WTC11 (cell line): ENCODE results near the gene PRKCQ. TPM values are rescaled to one million over a fixed set of nuclear protein-coding genes. Genes with fewer than 3 reads are reported as not detected.

Source experiments
- ATAC-seq: fragments of 200-7000 bp; cut with Tn5 transposase; 2 replicates; pipeline ENCODE4 v1.10.0; 2021; ENCODE audit warnings: mild to moderate bottlenecking, moderate library complexity
- CTCF ChIA-PET: fragments of 300-600 bp; sonication (Branson Sonifier 250); formaldehyde crosslinking; loops from one replicate; lab custom pipeline; 2021; ENCODE audit warnings: antibody characterized with exemption; lab: Charles Lee
- POLR2A ChIA-PET: fragments of 350-600 bp; sonication (Branson Sonifier 250); formaldehyde crosslinking; loops from one replicate; lab custom pipeline; 2021; ENCODE audit warnings: antibody characterized with exemption; lab: Charles Lee
- DNase-seq: peaks from one replicate; pipeline ENCODE4 v3.0.0; 2021; ENCODE audit warnings: low spot score
- H3K27ac Mint-ChIP-seq: 2 replicates; pipeline ENCODE4 v1.8.0; 2021; ENCODE audit warnings: mixed read lengths
- H3K27me3 Mint-ChIP-seq: 2 replicates; pipeline ENCODE4 v1.8.0; 2021; ENCODE audit warnings: low read depth, mild to moderate bottlenecking, moderate library complexity, mixed read lengths
- H3K36me3 Mint-ChIP-seq: 2 replicates; pipeline ENCODE4 v1.8.0; 2021; ENCODE audit warnings: mixed read lengths
- H3K4me1 Mint-ChIP-seq: 2 replicates; pipeline ENCODE4 v1.8.0; 2022; ENCODE audit warnings: mixed read lengths
- H3K4me3 Mint-ChIP-seq: 2 replicates; pipeline ENCODE4 v1.8.0; 2021; ENCODE audit warnings: mild to moderate bottlenecking, moderate library complexity, mixed read lengths
- H3K9me3 Mint-ChIP-seq: 2 replicates; pipeline ENCODE4 v1.8.0; 2021; ENCODE audit warnings: mixed read lengths
- ATF1 ChIP-seq: sonication (generic); formaldehyde crosslinking; IDR thresholded peaks from 2 replicates; pipeline ENCODE4 v1.8.1; 2023; ENCODE audit warnings: mild to moderate bottlenecking, moderate library complexity, missing genetic modification reagents
- CREB1 ChIP-seq: sonication (generic); formaldehyde crosslinking; IDR thresholded peaks from 2 replicates; pipeline ENCODE4 v1.8.0; 2023; ENCODE audit warnings: mild to moderate bottlenecking, missing genetic modification reagents
- CREM ChIP-seq: sonication (generic); formaldehyde crosslinking; IDR thresholded peaks from 2 replicates; pipeline ENCODE4 v1.8.1; 2022; ENCODE audit warnings: mild to moderate bottlenecking, missing genetic modification reagents, moderate library complexity
- FOXJ3 ChIP-seq: sonication (generic); formaldehyde crosslinking; IDR thresholded peaks from 2 replicates; pipeline ENCODE4 v1.9.0; 2021; ENCODE audit warnings: missing genetic modification reagents, mild to moderate bottlenecking, borderline replicate concordance
- FOXK1 ChIP-seq: sonication (generic); formaldehyde crosslinking; IDR thresholded peaks from 2 replicates; pipeline ENCODE4 v1.8.0; 2022; ENCODE audit warnings: mild to moderate bottlenecking, moderate library complexity, missing genetic modification reagents
- MXD4 ChIP-seq: fragments of 250-450 bp; sonication (Bioruptor Pico); IDR thresholded peaks from 2 replicates; pipeline ENCODE4 v1.8.0; 2021; ENCODE audit warnings: mild to moderate bottlenecking, moderate library complexity, borderline replicate concordance
- NR1H2 ChIP-seq: sonication (generic); formaldehyde crosslinking; IDR thresholded peaks from 2 replicates; pipeline ENCODE4 v1.9.0; 2021; ENCODE audit warnings: mild to moderate bottlenecking, moderate library complexity, missing genetic modification reagents
- NR2C2 ChIP-seq: sonication (generic); formaldehyde crosslinking; IDR thresholded peaks from 2 replicates; pipeline ENCODE4 v1.8.0; 2022; ENCODE audit warnings: mild to moderate bottlenecking, missing genetic modification reagents
- ZNF138 ChIP-seq: sonication (generic); formaldehyde crosslinking; conservative IDR thresholded peaks from 2 replicates; pipeline ENCODE4 v1.8.1; 2022; ENCODE audit warnings: mild to moderate bottlenecking, moderate library complexity, missing genetic modification reagents
- ZNF219 ChIP-seq: sonication (generic); formaldehyde crosslinking; IDR thresholded peaks from 2 replicates; pipeline ENCODE4 v1.8.0; 2023; ENCODE audit warnings: missing genetic modification reagents, mild to moderate bottlenecking, borderline replicate concordance
- ZNF232 ChIP-seq: sonication (generic); formaldehyde crosslinking; IDR thresholded peaks from 2 replicates; pipeline ENCODE4 v1.8.0; 2022; ENCODE audit warnings: mild to moderate bottlenecking, missing genetic modification reagents
- ZNF281 ChIP-seq: sonication (generic); formaldehyde crosslinking; IDR thresholded peaks from 2 replicates; pipeline ENCODE4 v1.8.0; 2023; ENCODE audit warnings: mild to moderate bottlenecking, missing genetic modification reagents
- total RNA-seq: library from RNA; stranded (reverse); gene quantifications from 3 replicates; pipeline ENCODE4 v1.2.3, GENCODE V29; 2021
- TF ChIP-seq, protein P1 (sequence below): fragments of 200-600 bp; IDR thresholded peaks from 2 replicates; pipeline ENCODE4 v1.8.0; 2022; ENCODE audit warnings: antibody characterized with exemption
- TF ChIP-seq, protein P2 (sequence below): sonication (generic); formaldehyde crosslinking; IDR thresholded peaks from 2 replicates; pipeline ENCODE4 v1.8.0; 2023; ENCODE audit warnings: missing genetic modification reagents, mild to moderate bottlenecking, borderline replicate concordance
- TF ChIP-seq, protein P3 (sequence below): fragments of 250-450 bp; sonication (Bioruptor Pico); IDR thresholded peaks from 2 replicates; pipeline ENCODE4 v1.9.0; 2021; ENCODE audit warnings: mild to moderate bottlenecking
- TF ChIP-seq, protein P4 (sequence below): fragments of 250-450 bp; sonication (Bioruptor Pico); IDR thresholded peaks from 2 replicates; pipeline ENCODE4 v1.8.0; 2021; ENCODE audit warnings: mild to moderate bottlenecking
- TF ChIP-seq, protein P5 (sequence below): sonication (generic); formaldehyde crosslinking; IDR thresholded peaks from 2 replicates; pipeline ENCODE4 v1.8.0; 2022; ENCODE audit warnings: mild to moderate bottlenecking, missing genetic modification reagents

Gene PRKCQ
- total RNA-seq, 1 experiment from 2014 or later, result 8.7 TPM

DNA sequence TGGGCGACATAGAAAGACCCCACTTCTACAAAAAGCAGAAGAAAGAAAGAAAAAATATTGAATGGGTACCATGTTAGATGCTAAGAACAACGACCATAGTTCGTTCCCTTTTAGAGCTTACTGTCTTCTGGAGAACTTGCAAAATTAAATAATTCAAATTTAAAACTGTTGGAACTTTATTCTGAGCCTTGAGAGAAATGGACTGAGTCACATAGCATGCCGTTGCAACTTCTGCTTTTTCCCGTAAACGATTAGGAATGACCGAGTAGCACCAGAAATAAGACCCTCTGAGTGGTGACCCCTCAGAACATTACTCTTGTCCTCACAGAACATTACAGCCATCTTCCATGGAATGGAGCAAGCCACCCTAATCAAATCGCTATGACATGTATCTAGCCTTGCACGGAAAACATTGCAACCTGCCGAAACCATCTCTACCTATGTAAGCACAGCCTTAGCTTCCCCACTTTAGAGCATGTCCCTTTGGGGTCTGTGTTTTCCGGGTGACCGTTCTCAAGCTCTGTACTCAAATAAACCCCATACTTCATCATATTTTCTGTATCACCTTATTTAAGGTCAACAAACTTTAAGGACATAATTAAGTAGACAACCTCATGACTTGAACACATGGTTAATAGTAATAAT is 179.1 kb downstream of the PRKCQ start:
- H3K4me3 Mint-ChIP-seq, result no peak overlapping the region
- DNase-seq (no peak), ATAC-seq (no peak)
- ChIA-PET POLR2A (interaction anchor here (0.6 to 2.5 kb wide), 3 partner anchors 198 to 327 kb away, joined by 3 to 33 read pairs (median 4); partner anchors contain the start of gene PFKFB3), CTCF (interaction anchor here (0.6 to 4.0 kb wide), 71 partner anchors 9 to 1010 kb away, joined by 3 to 160 read pairs (median 6); partner anchors contain the start of genes ANKRD16, FBH1, PFKFB3 and SFMBT2)
- TF ChIP-seq, protein P1, sequence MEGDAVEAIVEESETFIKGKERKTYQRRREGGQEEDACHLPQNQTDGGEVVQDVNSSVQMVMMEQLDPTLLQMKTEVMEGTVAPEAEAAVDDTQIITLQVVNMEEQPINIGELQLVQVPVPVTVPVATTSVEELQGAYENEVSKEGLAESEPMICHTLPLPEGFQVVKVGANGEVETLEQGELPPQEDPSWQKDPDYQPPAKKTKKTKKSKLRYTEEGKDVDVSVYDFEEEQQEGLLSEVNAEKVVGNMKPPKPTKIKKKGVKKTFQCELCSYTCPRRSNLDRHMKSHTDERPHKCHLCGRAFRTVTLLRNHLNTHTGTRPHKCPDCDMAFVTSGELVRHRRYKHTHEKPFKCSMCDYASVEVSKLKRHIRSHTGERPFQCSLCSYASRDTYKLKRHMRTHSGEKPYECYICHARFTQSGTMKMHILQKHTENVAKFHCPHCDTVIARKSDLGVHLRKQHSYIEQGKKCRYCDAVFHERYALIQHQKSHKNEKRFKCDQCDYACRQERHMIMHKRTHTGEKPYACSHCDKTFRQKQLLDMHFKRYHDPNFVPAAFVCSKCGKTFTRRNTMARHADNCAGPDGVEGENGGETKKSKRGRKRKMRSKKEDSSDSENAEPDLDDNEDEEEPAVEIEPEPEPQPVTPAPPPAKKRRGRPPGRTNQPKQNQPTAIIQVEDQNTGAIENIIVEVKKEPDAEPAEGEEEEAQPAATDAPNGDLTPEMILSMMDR, result no peak
- TF ChIP-seq, protein P2, sequence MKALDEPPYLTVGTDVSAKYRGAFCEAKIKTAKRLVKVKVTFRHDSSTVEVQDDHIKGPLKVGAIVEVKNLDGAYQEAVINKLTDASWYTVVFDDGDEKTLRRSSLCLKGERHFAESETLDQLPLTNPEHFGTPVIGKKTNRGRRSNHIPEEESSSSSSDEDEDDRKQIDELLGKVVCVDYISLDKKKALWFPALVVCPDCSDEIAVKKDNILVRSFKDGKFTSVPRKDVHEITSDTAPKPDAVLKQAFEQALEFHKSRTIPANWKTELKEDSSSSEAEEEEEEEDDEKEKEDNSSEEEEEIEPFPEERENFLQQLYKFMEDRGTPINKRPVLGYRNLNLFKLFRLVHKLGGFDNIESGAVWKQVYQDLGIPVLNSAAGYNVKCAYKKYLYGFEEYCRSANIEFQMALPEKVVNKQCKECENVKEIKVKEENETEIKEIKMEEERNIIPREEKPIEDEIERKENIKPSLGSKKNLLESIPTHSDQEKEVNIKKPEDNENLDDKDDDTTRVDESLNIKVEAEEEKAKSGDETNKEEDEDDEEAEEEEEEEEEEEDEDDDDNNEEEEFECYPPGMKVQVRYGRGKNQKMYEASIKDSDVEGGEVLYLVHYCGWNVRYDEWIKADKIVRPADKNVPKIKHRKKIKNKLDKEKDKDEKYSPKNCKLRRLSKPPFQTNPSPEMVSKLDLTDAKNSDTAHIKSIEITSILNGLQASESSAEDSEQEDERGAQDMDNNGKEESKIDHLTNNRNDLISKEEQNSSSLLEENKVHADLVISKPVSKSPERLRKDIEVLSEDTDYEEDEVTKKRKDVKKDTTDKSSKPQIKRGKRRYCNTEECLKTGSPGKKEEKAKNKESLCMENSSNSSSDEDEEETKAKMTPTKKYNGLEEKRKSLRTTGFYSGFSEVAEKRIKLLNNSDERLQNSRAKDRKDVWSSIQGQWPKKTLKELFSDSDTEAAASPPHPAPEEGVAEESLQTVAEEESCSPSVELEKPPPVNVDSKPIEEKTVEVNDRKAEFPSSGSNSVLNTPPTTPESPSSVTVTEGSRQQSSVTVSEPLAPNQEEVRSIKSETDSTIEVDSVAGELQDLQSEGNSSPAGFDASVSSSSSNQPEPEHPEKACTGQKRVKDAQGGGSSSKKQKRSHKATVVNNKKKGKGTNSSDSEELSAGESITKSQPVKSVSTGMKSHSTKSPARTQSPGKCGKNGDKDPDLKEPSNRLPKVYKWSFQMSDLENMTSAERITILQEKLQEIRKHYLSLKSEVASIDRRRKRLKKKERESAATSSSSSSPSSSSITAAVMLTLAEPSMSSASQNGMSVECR (CRISPR knock-in tag), result no peak
- TF ChIP-seq CREB1 (CRISPR knock-in tag) (no peak), ZNF281 (CRISPR knock-in tag) (no peak), NR2C2 (CRISPR knock-in tag) (no peak), CREM (CRISPR knock-in tag) (no peak), ATF1 (CRISPR knock-in tag) (no peak), ZNF219 (CRISPR knock-in tag) (no peak), FOXJ3 (CRISPR knock-in tag) (no peak), MXD4 (no peak), NR1H2 (CRISPR knock-in tag) (no peak), ZNF232 (no peak), FOXK1 (CRISPR knock-in tag) (no peak), ZNF138 (CRISPR knock-in tag) (no peak)
- TF ChIP-seq, protein P3, sequence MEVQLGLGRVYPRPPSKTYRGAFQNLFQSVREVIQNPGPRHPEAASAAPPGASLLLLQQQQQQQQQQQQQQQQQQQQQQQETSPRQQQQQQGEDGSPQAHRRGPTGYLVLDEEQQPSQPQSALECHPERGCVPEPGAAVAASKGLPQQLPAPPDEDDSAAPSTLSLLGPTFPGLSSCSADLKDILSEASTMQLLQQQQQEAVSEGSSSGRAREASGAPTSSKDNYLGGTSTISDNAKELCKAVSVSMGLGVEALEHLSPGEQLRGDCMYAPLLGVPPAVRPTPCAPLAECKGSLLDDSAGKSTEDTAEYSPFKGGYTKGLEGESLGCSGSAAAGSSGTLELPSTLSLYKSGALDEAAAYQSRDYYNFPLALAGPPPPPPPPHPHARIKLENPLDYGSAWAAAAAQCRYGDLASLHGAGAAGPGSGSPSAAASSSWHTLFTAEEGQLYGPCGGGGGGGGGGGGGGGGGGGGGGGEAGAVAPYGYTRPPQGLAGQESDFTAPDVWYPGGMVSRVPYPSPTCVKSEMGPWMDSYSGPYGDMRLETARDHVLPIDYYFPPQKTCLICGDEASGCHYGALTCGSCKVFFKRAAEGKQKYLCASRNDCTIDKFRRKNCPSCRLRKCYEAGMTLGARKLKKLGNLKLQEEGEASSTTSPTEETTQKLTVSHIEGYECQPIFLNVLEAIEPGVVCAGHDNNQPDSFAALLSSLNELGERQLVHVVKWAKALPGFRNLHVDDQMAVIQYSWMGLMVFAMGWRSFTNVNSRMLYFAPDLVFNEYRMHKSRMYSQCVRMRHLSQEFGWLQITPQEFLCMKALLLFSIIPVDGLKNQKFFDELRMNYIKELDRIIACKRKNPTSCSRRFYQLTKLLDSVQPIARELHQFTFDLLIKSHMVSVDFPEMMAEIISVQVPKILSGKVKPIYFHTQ, result no peak
- TF ChIP-seq, protein P4, sequence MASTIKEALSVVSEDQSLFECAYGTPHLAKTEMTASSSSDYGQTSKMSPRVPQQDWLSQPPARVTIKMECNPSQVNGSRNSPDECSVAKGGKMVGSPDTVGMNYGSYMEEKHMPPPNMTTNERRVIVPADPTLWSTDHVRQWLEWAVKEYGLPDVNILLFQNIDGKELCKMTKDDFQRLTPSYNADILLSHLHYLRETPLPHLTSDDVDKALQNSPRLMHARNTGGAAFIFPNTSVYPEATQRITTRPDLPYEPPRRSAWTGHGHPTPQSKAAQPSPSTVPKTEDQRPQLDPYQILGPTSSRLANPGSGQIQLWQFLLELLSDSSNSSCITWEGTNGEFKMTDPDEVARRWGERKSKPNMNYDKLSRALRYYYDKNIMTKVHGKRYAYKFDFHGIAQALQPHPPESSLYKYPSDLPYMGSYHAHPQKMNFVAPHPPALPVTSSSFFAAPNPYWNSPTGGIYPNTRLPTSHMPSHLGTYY (CRISPR knock-in tag), result no peak
- TF ChIP-seq, protein P5, sequence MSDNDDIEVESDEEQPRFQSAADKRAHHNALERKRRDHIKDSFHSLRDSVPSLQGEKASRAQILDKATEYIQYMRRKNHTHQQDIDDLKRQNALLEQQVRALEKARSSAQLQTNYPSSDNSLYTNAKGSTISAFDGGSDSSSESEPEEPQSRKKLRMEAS (CRISPR knock-in tag), result no peak
- H3K27me3 Mint-ChIP-seq, result no peaks in the 10 kb centered on the region; the same call in 1 of the 2 replicates
- no peak overlapping the region for H3K27ac Mint-ChIP-seq
- H3K36me3 Mint-ChIP-seq, result no peaks in the 10 kb centered on the region
- no peaks in the 10 kb centered on the region for H3K9me3 Mint-ChIP-seq
- peaks cover 25% of the 10 kb centered on the region for H3K4me1 Mint-ChIP-seq
